DOHH2 (cell line): ENCODE results near the gene NEURL1B.
"Not testable (repeated sequence)": the region's sequence is repeated elsewhere in the genome, so short reads cannot be mapped to it uniquely, and the experiment has no call there.

Experiments used
- H3F3A ChIP-seq: fragments of 200-600 bp; sonication (generic), shearing (Covaris generic); 2 replicates; pipeline ENCODE4 v1.6.0; 2016; ENCODE audit warnings: antibody characterized with exemption, mild to moderate bottlenecking; ENCODE audit not compliant: control insufficient read depth, insufficient read depth
- H3K27ac ChIP-seq: fragments of 200-600 bp; sonication (generic); 2 replicates; pipeline ENCODE4 v1.5.1; 2014; ENCODE audit warnings: low read depth, mild to moderate bottlenecking, low read length, moderate library complexity
- H3K27me3 ChIP-seq: fragments of 200-600 bp; sonication (generic); 2 replicates; pipeline ENCODE4 v1.6.1; 2014; ENCODE audit warnings: mild to moderate bottlenecking, low read length, mixed read lengths; ENCODE audit not compliant: control insufficient read depth
- H3K36me3 ChIP-seq: fragments of 200-600 bp; sonication (generic); 2 replicates; pipeline ENCODE4 v1.6.1; 2014; ENCODE audit warnings: mild to moderate bottlenecking, low read length, moderate library complexity, mixed read lengths; ENCODE audit not compliant: control insufficient read depth
- H3K4me1 ChIP-seq: fragments of 200-600 bp; sonication (generic); 2 replicates; pipeline ENCODE4 v1.6.1; 2014; ENCODE audit warnings: mild to moderate bottlenecking, low read length, mixed read lengths; ENCODE audit not compliant: control insufficient read depth
- H3K4me2 ChIP-seq: fragments of 200-600 bp; sonication (generic); 2 replicates; pipeline ENCODE4 v1.6.0; 2014; ENCODE audit warnings: mild to moderate bottlenecking, low read length, moderate library complexity
- H3K4me3 ChIP-seq: fragments of 200-600 bp; sonication (generic); 2 replicates; pipeline ENCODE4 v1.5.1; 2014; ENCODE audit warnings: mild to moderate bottlenecking, low read length, mixed read lengths
- H3K79me2 ChIP-seq: fragments of 200-600 bp; sonication (generic); 2 replicates; pipeline ENCODE4 v1.6.1; 2014; ENCODE audit warnings: mild to moderate bottlenecking, low read length, mixed read lengths; ENCODE audit not compliant: control insufficient read depth
- H3K9me2 ChIP-seq: fragments of 200-600 bp; sonication (generic); replicated peaks from 2 replicates; pipeline ENCODE4 v1.6.1; 2014; ENCODE audit warnings: mild to moderate bottlenecking, low read length, mixed read lengths; ENCODE audit not compliant: control insufficient read depth
- H3K9me3 ChIP-seq: fragments of 200-600 bp; sonication (generic); 2 replicates; pipeline ENCODE4 v1.6.1; 2014; ENCODE audit warnings: antibody characterized with exemption, low read length, mixed read lengths; ENCODE audit not compliant: control insufficient read depth, insufficient read depth
- H4K20me1 ChIP-seq: fragments of 200-600 bp; sonication (generic); 2 replicates; pipeline ENCODE4 v1.6.0; 2014; ENCODE audit warnings: low read depth, mild to moderate bottlenecking, antibody characterized with exemption, low read length, moderate library complexity; ENCODE audit not compliant: control insufficient read depth, insufficient read depth
- CTCF ChIP-seq: fragments of 200-600 bp; sonication (generic); IDR thresholded peaks from one replicate; pipeline ENCODE4 v1.5.1; 2014; ENCODE audit warnings: antibody characterized with exemption, mild to moderate bottlenecking, low read depth, low read length; ENCODE audit not compliant: poor library complexity, severe bottlenecking
- EZH2phosphoT487 ChIP-seq: fragments of 200-600 bp; sonication (generic); IDR thresholded peaks from 2 replicates; pipeline ENCODE4 v1.6.1; 2017; ENCODE audit warnings: borderline replicate concordance, mild to moderate bottlenecking, antibody characterized with exemption, low read length, moderate library complexity, mixed read lengths

NEURL1B gene

GRCh38 chr5:172647352-172648012 is 6.4 kb downstream of the NEURL1B start:
- Histone ChIP-seq H4K20me1 (no peaks in the 10 kb centered on the region), H3K79me2 (no peaks in the 10 kb centered on the region), H3F3A (no peaks in the 10 kb centered on the region), H3K4me1 (no peaks in the 10 kb centered on the region), H3K36me3 (no peaks in the 10 kb centered on the region), H3K4me2 (no peak overlapping the region), H3K9me2 (no peaks in the 10 kb centered on the region), H3K27me3 (peaks cover 32% of the 10 kb centered on the region), H3K9me3 (no peaks in the 10 kb centered on the region), H3K4me3 (no peak overlapping the region), H3K27ac (no peak overlapping the region)
- TF ChIP-seq EZH2phosphoT487 (no peak), CTCF (no peak)

GRCh38 chr5:172648013-172648381 is 6.9 kb downstream of the NEURL1B start:
- Histone ChIP-seq H4K20me1 (no peaks in the 10 kb centered on the region), H3K4me3 (no peak overlapping the region), H3K36me3 (no peaks in the 10 kb centered on the region), H3K9me2 (no peaks in the 10 kb centered on the region), H3K4me2 (no peak overlapping the region), H3K27ac (no peak overlapping the region), H3K9me3 (no peaks in the 10 kb centered on the region), H3K79me2 (no peaks in the 10 kb centered on the region), H3K27me3 (peaks cover 27% of the 10 kb centered on the region), H3K4me1 (no peaks in the 10 kb centered on the region), H3F3A (no peaks in the 10 kb centered on the region)
- TF ChIP-seq EZH2phosphoT487 (no peak), CTCF (no peak)

- Histone ChIP-seq H3K9me3 (no peaks in the 10 kb centered on the region), H3K36me3 (no peaks in the 10 kb centered on the region), H3K79me2 (no peaks in the 10 kb centered on the region), H3F3A (no peaks in the 10 kb centered on the region), H3K9me2 (no peaks in the 10 kb centered on the region), H3K4me2 (no peak overlapping the region), H3K4me1 (no peaks in the 10 kb centered on the region), H4K20me1 (no peaks in the 10 kb centered on the region), H3K4me3 (no peak overlapping the region), H3K27ac (no peak overlapping the region), H3K27me3 (peaks cover 19% of the 10 kb centered on the region)
- TF ChIP-seq CTCF (no peak), EZH2phosphoT487 (no peak)
These were observed 7.7 kb downstream of the NEURL1B start for GRCh38 chr5:172648755-172649154.

GRCh38 chr5:172656496-172656895 is 15.4 kb downstream of the NEURL1B start:
- not testable (repeated sequence) for H4K20me1 ChIP-seq

GRCh38 chr5:172657524-172658233 is 16.6 kb downstream of the NEURL1B start:
- H3K9me3 ChIP-seq, H3K27me3 ChIP-seq, H3K36me3 ChIP-seq, H3K9me2 ChIP-seq, H3K79me2 ChIP-seq, H3K4me2 ChIP-seq, H3K27ac ChIP-seq, H3F3A ChIP-seq, H3K4me1 ChIP-seq, H3K4me3 ChIP-seq, H4K20me1 ChIP-seq: not testable (repeated sequence)

More at GRCh38 chr5:172656496-172656895, 15.4 kb downstream of the NEURL1B start:
- not testable (repeated sequence) for H3K4me3 ChIP-seq, H3K36me3 ChIP-seq, H3K4me2 ChIP-seq, H3K4me1 ChIP-seq, H3F3A ChIP-seq, H3K27ac ChIP-seq, H3K9me2 ChIP-seq, H3K27me3 ChIP-seq, H3K9me3 ChIP-seq, H3K79me2 ChIP-seq
